OCI-LY1 (cell line): ENCODE results near the gene ODAPH.
"Not testable (repeated sequence)": the region's sequence is repeated elsewhere in the genome, so short reads cannot be mapped to it uniquely, and the experiment has no call there.

Experiments used
- EZH2 ChIP-seq: fragments of 200-600 bp; sonication (generic), shearing (Covaris generic); IDR thresholded peaks from 2 replicates; pipeline ENCODE4 v1.8.0; 2017; ENCODE audit warnings: borderline replicate concordance, mixed run types, mild to moderate bottlenecking, antibody characterized with exemption, low read length, moderate library complexity, mixed read lengths
- TF ChIP-seq, protein P1 (sequence below): fragments of 200-600 bp; sonication (generic), shearing (Covaris generic); IDR thresholded peaks from 2 replicates; pipeline ENCODE4 v1.5.1; 2017; ENCODE audit warnings: mild to moderate bottlenecking, antibody characterized with exemption, low read length, moderate library complexity, mixed read lengths

DNA sequence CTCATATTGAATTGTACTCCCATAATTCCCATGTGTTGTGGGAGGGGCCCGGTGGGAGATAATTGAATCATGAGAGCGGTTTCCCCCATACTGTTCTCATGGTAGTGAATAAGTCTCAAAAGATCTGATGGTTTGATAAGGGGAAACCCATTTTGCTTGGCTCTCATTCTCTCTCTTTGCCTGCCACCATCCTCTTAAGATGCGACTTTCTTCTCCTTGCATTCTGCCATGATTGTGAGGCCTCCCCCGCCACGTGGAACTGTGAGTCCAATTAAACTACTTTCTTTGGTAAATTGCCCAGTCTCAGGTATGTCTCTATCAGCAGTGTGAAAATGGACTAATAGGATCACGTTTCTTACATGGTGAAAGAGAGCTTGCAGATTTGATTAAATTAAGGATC is 18.6 kb upstream of the ODAPH start:
- TF ChIP-seq EZH2: not testable (repeated sequence)
- TF ChIP-seq, protein P1, sequence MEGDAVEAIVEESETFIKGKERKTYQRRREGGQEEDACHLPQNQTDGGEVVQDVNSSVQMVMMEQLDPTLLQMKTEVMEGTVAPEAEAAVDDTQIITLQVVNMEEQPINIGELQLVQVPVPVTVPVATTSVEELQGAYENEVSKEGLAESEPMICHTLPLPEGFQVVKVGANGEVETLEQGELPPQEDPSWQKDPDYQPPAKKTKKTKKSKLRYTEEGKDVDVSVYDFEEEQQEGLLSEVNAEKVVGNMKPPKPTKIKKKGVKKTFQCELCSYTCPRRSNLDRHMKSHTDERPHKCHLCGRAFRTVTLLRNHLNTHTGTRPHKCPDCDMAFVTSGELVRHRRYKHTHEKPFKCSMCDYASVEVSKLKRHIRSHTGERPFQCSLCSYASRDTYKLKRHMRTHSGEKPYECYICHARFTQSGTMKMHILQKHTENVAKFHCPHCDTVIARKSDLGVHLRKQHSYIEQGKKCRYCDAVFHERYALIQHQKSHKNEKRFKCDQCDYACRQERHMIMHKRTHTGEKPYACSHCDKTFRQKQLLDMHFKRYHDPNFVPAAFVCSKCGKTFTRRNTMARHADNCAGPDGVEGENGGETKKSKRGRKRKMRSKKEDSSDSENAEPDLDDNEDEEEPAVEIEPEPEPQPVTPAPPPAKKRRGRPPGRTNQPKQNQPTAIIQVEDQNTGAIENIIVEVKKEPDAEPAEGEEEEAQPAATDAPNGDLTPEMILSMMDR: not testable (repeated sequence)
